A549 (cell line): ENCODE measurements around the gene PREX1. TPM values are rescaled to one million over a fixed set of nuclear protein-coding genes. Genes with fewer than 3 reads are reported as not detected.

ENCODE experiments used
- ATAC-seq, 2 experiments: fragments of 200-7000 bp in 1 of 2; fragments of >200 bp in 1 of 2; cut with Nextera tagmentation in 1 of 2; cut with Tn5 transposase in 1 of 2; 3 replicates each; pipeline versions ENCODE4 v1.8.0 to v1.9.1; 2018 to 2020; ENCODE audit warnings: mild to moderate bottlenecking in 1 of 2, moderate library complexity in 1 of 2
- CTCF ChIA-PET: fragments of 300-600 bp; sonication (Branson Sonifier 250); formaldehyde crosslinking; extraction: SDS; loops from one replicate; lab custom pipeline; 2021; ENCODE audit warnings: antibody characterized with exemption, inconsistent platforms; lab: Yijun Ruan, JAX
- POLR2A ChIA-PET: fragments of 350-600 bp; formaldehyde crosslinking; extraction: SDS; loops from one replicate; lab custom pipeline; 2021; ENCODE audit warnings: antibody characterized with exemption, inconsistent platforms; lab: Yijun Ruan, JAX
- DNase-seq, 2 experiments: peaks; one replicate each; pipeline versions ENCODE4 v3.0.0 to v3.0.0-alpha.2; 2011 to 2016; ENCODE audit warnings: low read depth in 1 of 2, low spot score in 1 of 2
- FAIRE-seq: peaks from 2 replicates; lab custom pipeline; 2011; peaks lifted over from hg19 to GRCh38; lab: Jason Lieb, UNC
- H3K27ac ChIP-seq, 2 experiments: fragments of >200 bp; sonication (Bioruptor Twin); formaldehyde crosslinking; 3 replicates each; pipeline ENCODE4 v1.5.1; 2016 to 2017
- H3K4me1 ChIP-seq: fragments of >200 bp; sonication (Bioruptor Twin); formaldehyde crosslinking; 3 replicates; pipeline ENCODE4 v1.6.1; 2016
- H3K4me2 ChIP-seq: fragments of >200 bp; sonication (Bioruptor Twin); formaldehyde crosslinking; 3 replicates; pipeline ENCODE4 v1.6.1; 2016
- H3K4me3 ChIP-seq: fragments of >200 bp; sonication (Bioruptor Twin); formaldehyde crosslinking; 3 replicates; pipeline ENCODE4 v1.5.1; 2016
- H3K9me3 ChIP-seq: fragments of >200 bp; sonication (Bioruptor Twin); formaldehyde crosslinking; 3 replicates; pipeline ENCODE4 v1.6.1; 2016
- BCL3 ChIP-seq: fragments of >200 bp; sonication (Bioruptor Twin); formaldehyde crosslinking; IDR thresholded peaks from 3 replicates; pipeline ENCODE4 v1.6.1; 2016
- BHLHE40 ChIP-seq: IDR thresholded peaks from 2 replicates; pipeline ENCODE4 v1.6.1; 2012; ENCODE audit warnings: low read depth, low read length, inconsistent platforms
- CBX8 ChIP-seq: fragments of 200-600 bp; sonication (generic); IDR thresholded peaks from 2 replicates; pipeline ENCODE4 v1.6.1; 2016
- CEBPB ChIP-seq, 2 experiments: fragments of >200 bp in 1 of 2; sonication (Bioruptor Twin) in 1 of 2; formaldehyde crosslinking in 1 of 2; IDR thresholded peaks; 2 replicates each; pipeline ENCODE4 v1.6.1; 2012 to 2016
- CTCF ChIP-seq: fragments of >200 bp; sonication (Bioruptor Twin); formaldehyde crosslinking; IDR thresholded peaks from 3 replicates; pipeline ENCODE4 v1.5.1; 2016
- ELK1 ChIP-seq: fragments of 150-350 bp; IDR thresholded peaks from 2 replicates; pipeline ENCODE4 v1.6.1; 2014; ENCODE audit warnings: low read depth, mild to moderate bottlenecking, low read length
- EP300 ChIP-seq, 2 experiments: fragments of >200 bp; sonication (Bioruptor Twin); formaldehyde crosslinking; IDR thresholded peaks; 2 replicates in 1 of 2; 3 replicates in 1 of 2; pipeline ENCODE4 v1.6.1; 2016 to 2017
- FOSB ChIP-seq: fragments of 250-450 bp; sonication (Bioruptor Pico); IDR thresholded peaks from 2 replicates; pipeline ENCODE4 v1.5.0; 2020; ENCODE audit warnings: mild to moderate bottlenecking, moderate library complexity
- FOXS1 ChIP-seq: fragments of 250-450 bp; sonication (Bioruptor Pico); IDR thresholded peaks from 2 replicates; pipeline ENCODE4 v1.5.0; 2020; ENCODE audit warnings: mild to moderate bottlenecking, moderate library complexity
- GATA3 ChIP-seq: IDR thresholded peaks from 2 replicates; pipeline ENCODE4 v1.6.1; 2012; ENCODE audit warnings: borderline replicate concordance
- HES2 ChIP-seq: fragments of >200 bp; sonication (Bioruptor Twin); formaldehyde crosslinking; IDR thresholded peaks from 2 replicates; pipeline ENCODE4 v1.6.1; 2016
- HEYL ChIP-seq: fragments of 250-450 bp; sonication (Bioruptor Pico); IDR thresholded peaks from 2 replicates; pipeline ENCODE4 v1.8.0; 2021; ENCODE audit warnings: mild to moderate bottlenecking, moderate library complexity
- HOXB5 ChIP-seq: fragments of 250-450 bp; sonication (Bioruptor Pico); IDR thresholded peaks from 2 replicates; pipeline ENCODE4 v1.5.0; 2020; ENCODE audit warnings: mild to moderate bottlenecking, moderate library complexity
- KDM1A ChIP-seq: fragments of 200-600 bp; sonication (generic); IDR thresholded peaks from 2 replicates; pipeline ENCODE4 v1.6.1; 2016; ENCODE audit warnings: low read depth, mild to moderate bottlenecking
- KDM5A ChIP-seq: fragments of 200-600 bp; sonication (generic); IDR thresholded peaks from 2 replicates; pipeline ENCODE4 v1.6.1; 2016; ENCODE audit warnings: antibody characterized with exemption, mild to moderate bottlenecking
- MAX ChIP-seq: IDR thresholded peaks from 2 replicates; pipeline ENCODE4 v1.6.1; 2012
- MAZ ChIP-seq: fragments of 150-350 bp; IDR thresholded peaks from 2 replicates; pipeline ENCODE4 v1.6.1; 2014; ENCODE audit warnings: antibody characterized with exemption, low read depth, low read length, borderline replicate concordance
- MYC ChIP-seq: IDR thresholded peaks from 2 replicates; pipeline ENCODE4 v1.6.1; 2012; ENCODE audit warnings: mild to moderate bottlenecking, inconsistent platforms, low read length, improper control_type of control experiment, borderline replicate concordance
- NPAS2 ChIP-seq: fragments of 250-450 bp; sonication (Bioruptor Pico); IDR thresholded peaks from 2 replicates; pipeline ENCODE4 v1.8.0; 2022; ENCODE audit warnings: mild to moderate bottlenecking, moderate library complexity, borderline replicate concordance
- NR3C1 ChIP-seq: fragments of >200 bp; sonication (Bioruptor Twin); formaldehyde crosslinking; IDR thresholded peaks from 3 replicates; pipeline ENCODE4 v1.6.1; 2017
- PBX3 ChIP-seq: IDR thresholded peaks from 2 replicates; pipeline ENCODE4 v1.6.1; 2012
- POLR2AphosphoS2 ChIP-seq: conservative IDR thresholded peaks from 2 replicates; pipeline ENCODE4 v1.6.1; 2012; ENCODE audit warnings: low read length, improper control_type of control experiment, inconsistent platforms
- REST ChIP-seq: fragments of 200-600 bp; sonication (generic); IDR thresholded peaks from 2 replicates; pipeline ENCODE4 v1.6.1; 2016; ENCODE audit warnings: antibody characterized with exemption, mild to moderate bottlenecking, moderate library complexity
- ZC3H11A ChIP-seq: fragments of 450-650 bp; IDR thresholded peaks from 2 replicates; pipeline ENCODE4 v1.6.1; 2014; ENCODE audit warnings: antibody characterized with exemption, mild to moderate bottlenecking
- ZNF302 ChIP-seq: fragments of 250-450 bp; sonication (Bioruptor Pico); IDR thresholded peaks from 2 replicates; pipeline ENCODE4 v1.9.0; 2021; ENCODE audit warnings: inconsistent platforms, mild to moderate bottlenecking, moderate library complexity
- ZSCAN20 ChIP-seq: fragments of 250-450 bp; sonication (Bioruptor Pico); IDR thresholded peaks from 2 replicates; pipeline ENCODE4 v1.8.0; 2022; ENCODE audit warnings: mild to moderate bottlenecking, moderate library complexity
- WGBS: methylation state at CpG from one replicate; pipeline ENCODE4 v1.1.6; 2017; ENCODE audit errors: missing lambda C conversion rate; 5-methylcytosine and 5-hydroxymethylcytosine counted together
- polyA plus RNA-seq, 4 experiments: library from polyadenylated mRNA; depleted of rRNA in 3 of 4; stranded (reverse); fragments of >200 nt; fragmentation: RNase III in 1 of 4; extraction: RNeasy Plus Mini Kit Qiagen cat#74134 plus additional on column Dnase treatment in 1 of 4; gene quantifications; 2 replicates in 3 of 4; 3 replicates in 1 of 4; pipeline ENCODE4 v1.2.3, GENCODE V29; 2011 to 2017

The PREX1 gene
- polyA plus RNA-seq, 2 of the 4 experiments (the other 2 are of a cell fraction): 3.6 to 4.2 TPM

- FAIRE-seq (no peak), DNase-seq (no peak), ATAC-seq (no peak)
- H3K4me3 ChIP-seq: no peak overlapping the region
- TF ChIP-seq HES2 (no peak), ZSCAN20 (CRISPR knock-in tag) (no peak), ELK1 (no peak), CTCF (no peak), HEYL (no peak), HOXB5 (CRISPR knock-in tag) (no peak), ZC3H11A (no peak), KDM5A (no peak), CBX8 (no peak), ZNF302 (CRISPR knock-in tag) (no peak), KDM1A (no peak), FOSB (CRISPR knock-in tag) (no peak), POLR2AphosphoS2 (no peak), MAZ (no peak), BHLHE40 (no peak), MYC (no peak), EP300 (IDR thresholded peaks at IDR 0.05) (no peak), NPAS2 (CRISPR knock-in tag) (no peak), BCL3 (no peak)
- ChIA-PET CTCF (interaction anchor here (0.7 to 1.8 kb wide), 2 partner anchors 53 to 195 kb away, joined by 3 to 6 read pairs; no protein-coding TSS in a partner anchor), POLR2A (no interaction called here)
- H3K27ac ChIP-seq: no peak overlapping the region
- no peaks in the 10 kb centered on the region for H3K9me3 ChIP-seq
- H3K4me1 ChIP-seq: peaks cover 24% of the 10 kb centered on the region
- H3K4me2 ChIP-seq: no peak overlapping the region
These were observed 24.8 kb upstream of the PREX1 start for GRCh38 chr20:48852609-48853008.

GRCh38 chr20:48851579-48851978, 23.8 kb upstream of the PREX1 start:
- DNase-seq (no peak), ATAC-seq (no peak), FAIRE-seq (no peak)
- Histone ChIP-seq H3K4me3 (no peak overlapping the region), H3K4me1 (peaks cover 32% of the 10 kb centered on the region), H3K4me2 (no peak overlapping the region), H3K27ac (no peak overlapping the region), H3K9me3 (no peaks in the 10 kb centered on the region)
- TF ChIP-seq MYC (no peak), GATA3 (no peak), REST (no peak), POLR2AphosphoS2 (no peak), BHLHE40 (no peak), NR3C1 (no peak), ZC3H11A (no peak), KDM1A (no peak), MAX (no peak), PBX3 (no peak), FOXS1 (no peak), CEBPB (IDR thresholded peaks at IDR 0.05) (no peak)
- ChIA-PET POLR2A (no interaction called here), CTCF (interaction anchor here (2.1 kb wide), 1 partner anchor 194 kb away, joined by 9 read pairs; no protein-coding TSS in a partner anchor)
- 90% methylated on average over 6 of the region's 6 CpGs for WGBS
